Memory B cell (primary cell): Measurements from ENCODE around the gene KHK.

Experiments
- ATAC-seq: fragments of 150-1000 bp; cut with Tn5 transposase; 2 replicates; pipeline ENCODE4 v1.10.0; 2021; ENCODE audit warnings: low read depth, mild to moderate bottlenecking, moderate library complexity
- DNase-seq, 2 donors: peaks; one replicate each; pipeline ENCODE4 v3.0.0; 2022; ENCODE audit warnings: low spot score in 2 of 2
- H3K27ac Mint-ChIP-seq: one replicate; pipeline ENCODE4 v1.8.0; 2022; ENCODE audit warnings: mild to moderate bottlenecking, moderate library complexity, mixed read lengths
- H3K27me3 Mint-ChIP-seq: one replicate; pipeline ENCODE4 v1.8.0; 2022; ENCODE audit warnings: mixed read lengths
- H3K36me3 Mint-ChIP-seq: one replicate; pipeline ENCODE4 v1.8.0; 2022; ENCODE audit warnings: mild to moderate bottlenecking, mixed read lengths
- H3K4me1 Mint-ChIP-seq: one replicate; pipeline ENCODE4 v1.8.0; 2022; ENCODE audit warnings: mixed read lengths
- H3K4me3 Mint-ChIP-seq: one replicate; pipeline ENCODE4 v1.8.0; 2022; ENCODE audit warnings: mild to moderate bottlenecking, moderate library complexity, mixed read lengths
- H3K9me3 Mint-ChIP-seq: one replicate; pipeline ENCODE4 v1.8.0; 2022; ENCODE audit warnings: mixed read lengths

KHK gene

GRCh38 chr2:27130396-27130795 is 43.8 kb downstream of the KHK start:
- Mint-ChIP-seq H3K4me3 (no peak overlapping the region), H3K27ac (peak overlapping the region; percentile 41), H3K27me3 (no peaks in the 10 kb centered on the region), H3K36me3 (peaks cover 13% of the 10 kb centered on the region), H3K9me3 (no peaks in the 10 kb centered on the region), H3K4me1 (peaks cover 20% of the 10 kb centered on the region)
- ATAC-seq (no peak), DNase-seq (no peak)

- Mint-ChIP-seq H3K4me1 (peaks cover 20% of the 10 kb centered on the region), H3K4me3 (no peak overlapping the region), H3K9me3 (no peaks in the 10 kb centered on the region), H3K27me3 (no peaks in the 10 kb centered on the region), H3K36me3 (peaks cover 13% of the 10 kb centered on the region), H3K27ac (no peak overlapping the region)
- DNase-seq (no peak), ATAC-seq (no peak)
These were observed 44.9 kb downstream of the KHK start for GRCh38 chr2:27131429-27131828.

- no peak for DNase-seq
- peak overlapping the region; percentile 47 for H3K27ac Mint-ChIP-seq
- ATAC-seq = no peak
- H3K9me3 Mint-ChIP-seq = no peaks in the 10 kb centered on the region
- H3K36me3 Mint-ChIP-seq = peaks cover 13% of the 10 kb centered on the region
- H3K4me1 Mint-ChIP-seq = peaks cover 20% of the 10 kb centered on the region
- peak overlapping the region; percentile 94 for H3K4me3 Mint-ChIP-seq
- H3K27me3 Mint-ChIP-seq = no peaks in the 10 kb centered on the region
These were observed 46.8 kb downstream of the KHK start for GRCh38 chr2:27133195-27133875.

- ATAC-seq (peak; percentile 97), DNase-seq (peak; percentile 98 to 99)
- Mint-ChIP-seq H3K27ac (peak within 1 kb of the TSS; percentile 94), H3K27me3 (no peaks in the 10 kb centered on the region), H3K9me3 (no peaks in the 10 kb centered on the region), H3K4me3 (peak within 1 kb of the TSS; percentile 94), H3K4me1 (peaks cover 17% of the 10 kb centered on the region), H3K36me3 (peaks cover 10% of the 10 kb centered on the region)
These were observed 47.6 kb downstream of the KHK start, which contains the start of gene PREB for GRCh38 chr2:27133905-27134780. Gene PREB, minus strand, starts transcription at chr2:27134636. Its CDS starts 215 bp downstream, at chr2:27134421.

GRCh38 chr2:27134781-27135477 is 48.4 kb downstream of the KHK start:
- Mint-ChIP-seq H3K36me3 (peaks cover 10% of the 10 kb centered on the region), H3K9me3 (no peaks in the 10 kb centered on the region), H3K4me1 (peaks cover 14% of the 10 kb centered on the region), H3K27me3 (no peaks in the 10 kb centered on the region), H3K27ac (peak overlapping the region; percentile 94), H3K4me3 (peak overlapping the region; percentile 94)
- no peak for ATAC-seq
- DNase-seq = no peak

GRCh38 chr2:27135478-27135955 is 48.9 kb downstream of the KHK start:
- Mint-ChIP-seq H3K9me3 (no peaks in the 10 kb centered on the region), H3K4me1 (peaks cover 12% of the 10 kb centered on the region), H3K36me3 (peaks cover 7% of the 10 kb centered on the region), H3K27ac (peak overlapping the region; percentile 17), H3K27me3 (no peaks in the 10 kb centered on the region), H3K4me3 (peak overlapping the region; percentile 94)
- DNase-seq = no peak
- no peak for ATAC-seq

GRCh38 chr2:27136751-27137150 is 50.2 kb downstream of the KHK start:
- ATAC-seq (no peak), DNase-seq (no peak)
- Mint-ChIP-seq H3K27ac (no peak overlapping the region), H3K4me3 (no peak overlapping the region), H3K27me3 (no peaks in the 10 kb centered on the region), H3K4me1 (peaks cover 12% of the 10 kb centered on the region), H3K9me3 (no peaks in the 10 kb centered on the region), H3K36me3 (peaks cover 5% of the 10 kb centered on the region)

- ATAC-seq (no peak), DNase-seq (no peak)
- peaks cover 5% of the 10 kb centered on the region for H3K36me3 Mint-ChIP-seq
- H3K27ac Mint-ChIP-seq = no peak overlapping the region
- no peak overlapping the region for H3K4me3 Mint-ChIP-seq
- H3K27me3 Mint-ChIP-seq = no peaks in the 10 kb centered on the region
- no peaks in the 10 kb centered on the region for H3K9me3 Mint-ChIP-seq
- peaks cover 12% of the 10 kb centered on the region for H3K4me1 Mint-ChIP-seq
These were observed 50.9 kb downstream of the KHK start for GRCh38 chr2:27137322-27137935.

GRCh38 chr2:27138111-27138510 is 51.5 kb downstream of the KHK start:
- Mint-ChIP-seq H3K4me3 (no peak overlapping the region), H3K9me3 (no peaks in the 10 kb centered on the region), H3K4me1 (peaks cover 7% of the 10 kb centered on the region), H3K36me3 (peaks cover under 1% of the 10 kb centered on the region), H3K27ac (no peak overlapping the region), H3K27me3 (no peaks in the 10 kb centered on the region)
- DNase-seq (no peak), ATAC-seq (no peak)

GRCh38 chr2:27139310-27139709 is 52.7 kb downstream of the KHK start, which contains the start of gene PRR30:
Gene PRR30, minus strand, starts transcription at chr2:27139410. Its CDS starts 1,081 bp downstream, at chr2:27138329.
- Mint-ChIP-seq H3K36me3 (no peaks in the 10 kb centered on the region), H3K27me3 (peaks cover 1% of the 10 kb centered on the region), H3K4me3 (no peak within 1 kb of the TSS), H3K4me1 (no peaks in the 10 kb centered on the region), H3K27ac (no peak within 1 kb of the TSS), H3K9me3 (no peaks in the 10 kb centered on the region)
- ATAC-seq (no peak), DNase-seq (no peak)

GRCh38 chr2:27143285-27143684 is 56.7 kb downstream of the KHK start:
- H3K4me1 Mint-ChIP-seq = peaks cover 2% of the 10 kb centered on the region
- DNase-seq = no peak
- ATAC-seq = no peak
- no peak overlapping the region for H3K27ac Mint-ChIP-seq
- no peaks in the 10 kb centered on the region for H3K9me3 Mint-ChIP-seq
- H3K36me3 Mint-ChIP-seq = peaks cover 2% of the 10 kb centered on the region
- no peak overlapping the region for H3K4me3 Mint-ChIP-seq
- H3K27me3 Mint-ChIP-seq = peaks cover 9% of the 10 kb centered on the region

GRCh38 chr2:27145682-27146081 is 59.1 kb downstream of the KHK start:
- ATAC-seq (no peak), DNase-seq (no peak)
- H3K9me3 Mint-ChIP-seq = no peaks in the 10 kb centered on the region
- peaks cover 2% of the 10 kb centered on the region for H3K4me1 Mint-ChIP-seq
- no peak overlapping the region for H3K27ac Mint-ChIP-seq
- peaks cover 2% of the 10 kb centered on the region for H3K36me3 Mint-ChIP-seq
- no peak overlapping the region for H3K4me3 Mint-ChIP-seq
- peaks cover 11% of the 10 kb centered on the region for H3K27me3 Mint-ChIP-seq

GRCh38 chr2:27147935-27148334 is 61.4 kb downstream of the KHK start:
- H3K4me3 Mint-ChIP-seq = no peak overlapping the region

More at GRCh38 chr2:27147935-27148334, 61.4 kb downstream of the KHK start:
- ATAC-seq (no peak), DNase-seq (no peak)
- Mint-ChIP-seq H3K36me3 (peaks cover 2% of the 10 kb centered on the region), H3K4me1 (peaks cover 2% of the 10 kb centered on the region), H3K9me3 (no peaks in the 10 kb centered on the region), H3K27me3 (peaks cover 11% of the 10 kb centered on the region), H3K27ac (no peak overlapping the region)
